ENCODE data around the gene WNT3.
"Not testable (repeated sequence)": the region's sequence is repeated elsewhere in the genome, so short reads cannot be mapped to it uniquely, and the experiment has no call there.

WNT3 gene

GRCh38 chr17:46812624-46813318 is 5.7 kb downstream of the WNT3 start:
- DNase-seq (ENCODE audit: low spot score): no peak

- no peak for DNase-seq (ENCODE audit: low spot score)
These were observed 6.4 kb downstream of the WNT3 start for GRCh38 chr17:46811978-46812583.

DNA sequence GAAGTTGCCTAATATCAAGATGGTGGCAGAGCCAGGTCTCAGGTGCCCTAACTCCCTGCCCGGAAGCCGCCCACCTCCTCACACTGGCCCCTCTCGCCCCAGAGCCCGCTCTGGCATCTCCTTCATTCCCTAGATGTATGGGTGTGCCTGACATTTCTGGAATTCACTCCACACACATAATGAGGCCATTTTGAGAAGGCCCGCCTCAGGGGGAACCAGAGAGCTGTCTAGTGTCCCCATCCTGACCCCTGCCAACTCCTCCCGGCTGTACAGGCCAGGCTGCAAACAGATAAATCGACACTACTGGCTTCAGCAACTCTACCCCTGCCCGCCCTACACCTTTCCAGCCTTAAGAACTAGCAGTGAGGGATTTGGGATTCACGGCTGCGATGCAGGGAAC is 7.7 kb downstream of the WNT3 start:
- no peak for DNase-seq (ENCODE audit: low spot score)

- DNase-seq (ENCODE audit: low spot score): no peak
These were observed 9.4 kb downstream of the WNT3 start for GRCh38 chr17:46809110-46809571.

GRCh38 chr17:46805771-46806170 is 12.7 kb downstream of the WNT3 start:
- DNase-seq (ENCODE audit: low spot score): no peak

GRCh38 chr17:46803544-46803943 is 14.9 kb downstream of the WNT3 start:
- DNase-seq (ENCODE audit: low spot score): no peak

- DNase-seq (ENCODE audit: low spot score): no peak
These were observed 15.7 kb downstream of the WNT3 start for GRCh38 chr17:46802800-46803199.

- DNase-seq (ENCODE audit: low spot score): no peak
These were observed 17.9 kb downstream of the WNT3 start for GRCh38 chr17:46800573-46800972.

DNA sequence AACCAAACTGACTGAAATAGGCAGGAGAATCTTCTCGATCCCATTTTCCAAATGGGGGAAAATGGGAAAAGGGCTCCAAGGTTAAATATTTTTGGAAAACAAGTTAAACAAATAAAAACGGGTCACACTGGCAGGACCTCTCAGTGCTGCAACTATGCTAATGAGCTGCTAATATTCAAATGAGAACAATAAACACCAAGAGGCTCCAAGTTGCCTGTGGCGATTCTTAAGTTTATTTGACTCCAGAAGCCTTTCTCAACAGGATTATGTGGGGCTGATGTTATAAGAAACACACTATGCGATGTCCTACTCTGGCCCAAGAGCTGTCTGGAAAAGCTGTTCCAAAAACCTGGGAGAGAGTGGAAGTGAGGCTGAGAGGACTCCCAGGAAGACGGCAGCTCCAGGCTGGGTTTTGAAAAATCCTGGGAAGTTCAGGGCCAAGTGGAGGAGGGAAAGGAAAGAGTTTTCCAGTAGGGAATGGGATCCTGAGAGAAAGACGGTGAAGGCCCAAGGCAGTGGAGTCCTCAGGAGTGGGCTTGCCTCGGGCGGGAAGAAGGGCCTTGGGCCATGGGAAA is 21.4 kb downstream of the WNT3 start:
- DNase-seq (ENCODE audit: low spot score): no peak

DNA sequence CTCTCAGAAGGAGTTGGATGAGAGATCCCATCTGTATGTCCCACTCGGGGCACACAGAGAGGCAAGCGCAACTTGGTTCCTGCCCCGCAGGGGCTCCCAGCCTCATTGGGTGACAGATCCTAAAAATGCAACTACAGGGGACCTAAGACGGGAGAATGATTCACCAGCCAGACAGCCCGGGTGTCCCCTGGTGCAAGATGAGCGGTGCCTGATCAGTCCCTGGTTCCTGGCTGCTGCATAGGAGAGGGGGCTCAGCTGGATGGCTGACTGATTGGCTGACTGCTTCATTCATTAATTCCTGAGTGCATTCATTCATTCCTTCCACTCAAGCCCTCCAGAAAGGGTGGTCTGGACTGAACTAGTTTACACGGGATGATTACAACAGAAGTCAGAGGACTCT is 22.0 kb downstream of the WNT3 start:
- DNase-seq (ENCODE audit: low spot score): no peak

DNA sequence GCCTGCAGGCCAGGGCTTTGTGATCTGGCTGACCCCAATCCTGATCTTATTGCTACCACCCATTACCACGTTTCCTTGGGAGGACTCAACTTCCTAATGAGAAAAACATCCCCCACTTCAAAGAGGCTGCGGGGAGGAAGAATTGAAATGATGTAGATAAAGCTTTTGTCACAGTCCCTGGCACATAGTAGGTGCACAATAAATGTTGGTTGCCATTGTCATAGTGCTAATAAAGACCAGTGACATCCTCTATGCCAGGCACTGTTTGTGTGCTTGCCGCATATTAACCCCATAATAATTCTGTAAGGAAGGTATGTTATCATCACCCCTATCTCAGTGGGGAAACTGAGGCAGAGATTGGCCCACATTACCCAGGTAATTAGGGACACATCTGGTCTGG is 22.4 kb downstream of the WNT3 start:
- no peak for DNase-seq (ENCODE audit: low spot score)

DNA sequence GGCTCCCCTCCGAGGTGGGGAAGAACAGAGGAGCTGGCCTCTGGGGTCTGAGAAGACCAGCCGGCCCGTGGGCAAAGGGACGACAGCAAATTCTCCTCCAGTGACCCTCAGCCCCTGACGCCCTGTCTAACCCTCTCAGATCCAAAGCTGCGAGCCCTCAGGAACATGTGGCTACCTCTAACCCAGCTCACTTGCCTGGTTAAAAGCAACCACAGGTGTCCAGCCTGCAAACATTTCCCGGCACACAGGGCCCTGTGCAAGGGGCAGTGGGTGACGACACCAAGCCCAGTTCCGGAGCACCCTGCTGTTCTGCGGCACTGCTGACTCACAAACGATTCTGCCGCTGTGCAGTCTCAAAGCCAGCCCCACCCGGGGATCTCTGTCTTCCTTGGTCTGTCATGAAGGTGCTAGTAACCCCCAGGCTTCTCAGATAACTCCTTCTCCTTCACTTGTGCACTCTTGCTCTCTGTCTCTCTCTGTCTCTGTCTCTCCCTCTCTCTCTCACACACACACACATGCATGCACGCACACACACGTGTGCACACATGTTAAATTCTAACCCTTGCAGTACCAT is 23.0 kb downstream of the WNT3 start:
- no peak for DNase-seq (ENCODE audit: low spot score)

GRCh38 chr17:46794318-46794717 is 24.2 kb downstream of the WNT3 start:
- DNase-seq (ENCODE audit: low spot score): no peak

- no peak for DNase-seq (ENCODE audit: low spot score)
These were observed 25.0 kb downstream of the WNT3 start for GRCh38 chr17:46793541-46793940.

DNA sequence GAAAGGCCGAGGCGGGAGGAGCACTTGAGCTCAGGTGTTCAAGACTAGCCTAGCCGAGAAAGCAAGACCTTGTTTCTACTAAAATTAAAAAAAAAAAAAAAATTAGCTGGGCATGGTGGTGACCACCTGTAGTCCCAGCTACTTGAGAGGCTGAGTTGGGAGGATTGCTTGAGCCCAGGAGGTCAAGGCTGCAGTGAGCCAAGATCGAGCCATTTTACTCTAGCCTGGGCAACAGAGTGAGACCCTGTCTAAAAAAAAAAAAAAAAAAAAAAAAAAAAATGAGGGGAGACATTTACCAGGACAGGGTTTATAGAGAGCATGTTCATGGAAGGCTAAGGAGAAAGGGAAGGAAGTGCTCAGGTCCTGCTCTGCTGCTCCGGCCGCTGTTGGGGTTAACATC is 25.5 kb downstream of the WNT3 start:
- DNase-seq (ENCODE audit: low spot score): not testable (repeated sequence)

- DNase-seq (ENCODE audit: low spot score): no peak
These were observed 26.4 kb downstream of the WNT3 start for GRCh38 chr17:46792071-46792470.

DNA sequence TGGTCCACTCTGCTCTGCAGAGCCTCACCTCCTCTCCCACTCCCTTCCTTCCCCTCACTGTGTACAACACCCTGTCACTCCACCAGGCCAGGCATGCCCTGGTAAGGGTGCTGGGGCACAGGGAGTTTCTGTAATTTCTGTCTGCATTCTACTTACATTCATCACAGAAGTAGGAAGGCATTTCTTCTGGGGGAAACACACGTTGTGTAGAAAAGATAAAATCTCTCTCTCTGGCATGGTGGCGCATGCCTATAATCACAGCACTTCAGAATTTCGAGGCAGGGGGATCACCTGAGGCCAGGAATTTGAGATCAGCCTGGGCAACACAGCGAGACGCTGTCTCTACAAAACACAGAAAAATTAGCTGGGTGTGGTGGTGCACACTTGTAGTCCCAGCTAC is 27.0 kb downstream of the WNT3 start:
- no peak for DNase-seq (ENCODE audit: low spot score)

DNA sequence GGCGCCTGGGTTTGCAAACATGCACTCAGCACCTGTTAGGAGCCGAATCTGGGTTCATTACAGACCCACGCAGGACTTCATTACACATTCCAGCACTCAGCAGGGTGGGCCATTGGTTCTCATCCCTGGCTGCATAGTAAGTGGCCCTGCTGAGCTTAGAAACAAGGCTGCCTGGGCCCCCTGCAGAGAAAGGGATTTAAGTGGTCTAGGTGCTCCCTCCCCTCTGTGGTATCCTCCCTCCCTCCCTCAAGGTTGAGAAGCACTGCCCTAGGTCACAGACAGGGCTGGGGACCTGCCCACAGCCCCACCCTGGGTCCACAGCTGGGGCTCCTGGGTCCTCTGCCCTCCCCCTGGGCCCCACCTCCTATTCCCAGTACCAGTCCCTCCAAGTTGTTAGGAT is 28.3 kb downstream of the WNT3 start:
- DNase-seq (ENCODE audit: low spot score): no peak

DNA sequence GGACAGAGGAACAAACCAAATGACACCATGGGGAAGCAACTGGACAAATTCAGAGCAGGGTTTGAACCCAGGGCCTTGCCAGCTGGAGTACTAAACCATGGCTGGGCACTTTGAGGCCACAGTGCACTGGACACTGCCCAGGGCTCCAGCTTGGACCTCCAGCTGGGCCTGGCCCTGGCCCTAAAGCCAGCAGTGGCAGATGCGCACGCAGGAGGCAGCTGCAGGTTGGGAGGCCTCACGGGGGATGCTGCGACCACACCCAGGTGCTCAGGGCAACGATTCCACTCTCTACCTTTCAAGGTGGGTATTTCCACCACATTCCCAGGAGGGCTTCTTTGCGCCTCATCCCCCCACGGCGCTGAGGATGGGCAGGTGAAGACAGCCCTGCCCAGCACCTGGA is 28.9 kb downstream of the WNT3 start:
- DNase-seq (ENCODE audit: low spot score): no peak

GRCh38 chr17:46788796-46789195 is 29.7 kb downstream of the WNT3 start:
- no peak for DNase-seq (ENCODE audit: low spot score)

GRCh38 chr17:46788300-46788699 is 30.2 kb downstream of the WNT3 start:
- DNase-seq (ENCODE audit: low spot score): no peak

DNA sequence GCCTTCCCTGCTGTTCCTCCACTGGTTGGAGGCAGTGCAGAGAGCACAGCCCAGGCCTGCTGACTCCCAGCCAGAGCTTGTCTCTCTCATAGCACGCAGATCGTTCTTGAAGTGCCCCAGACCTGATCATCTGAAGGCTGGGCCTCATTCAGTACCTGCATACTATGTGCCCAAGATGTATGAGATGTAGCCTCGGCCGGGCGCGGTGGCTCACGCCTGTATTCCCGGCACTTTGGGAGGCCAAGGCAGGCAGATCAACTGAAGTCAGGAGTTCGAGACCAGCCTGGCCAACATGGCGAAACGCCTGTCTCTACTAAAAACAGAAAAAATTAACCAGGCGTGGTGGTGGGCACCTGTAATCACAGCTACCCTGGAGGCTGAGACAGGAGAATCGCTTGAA is 31.0 kb downstream of the WNT3 start:
- DNase-seq (ENCODE audit: low spot score): no peak

GRCh38 chr17:46785696-46786095 is 32.8 kb downstream of the WNT3 start:
- no peak for DNase-seq (ENCODE audit: low spot score)

Measured in kidney capillary endothelial cell (primary cell).